ENCODE measurements around the gene C9orf153.
"Not testable (repeated sequence)": the region's sequence is repeated elsewhere in the genome, so short reads cannot be mapped to it uniquely, and the experiment has no call there.

Gene C9orf153

GRCh38 chr9:86259557-86259956 lies at the start of gene C9orf153:
Gene C9orf153, minus strand, starts transcription at chr9:86259657. Its CDS starts 30,054 bp downstream, at chr9:86229603.
- no peak for DNase-seq

GRCh38 chr9:86308687-86309086 lies 49.2 kb upstream of the C9orf153 start:
- no peak for DNase-seq

GRCh38 chr9:86304236-86304730 lies 44.8 kb upstream of the C9orf153 start:
- DNase-seq, result no peak

GRCh38 chr9:86303316-86303975 lies 44.0 kb upstream of the C9orf153 start:
- peak; percentile 50 for DNase-seq

GRCh38 chr9:86301686-86302085 lies 42.2 kb upstream of the C9orf153 start:
- DNase-seq, result no peak

GRCh38 chr9:86300701-86301100 lies 41.2 kb upstream of the C9orf153 start:
- no peak for DNase-seq

GRCh38 chr9:86298873-86299272 lies 39.4 kb upstream of the C9orf153 start:
- DNase-seq, result no peak

- not testable (repeated sequence) for DNase-seq
These were observed 30.9 kb upstream of the C9orf153 start for GRCh38 chr9:86290341-86290740.

- no peak for DNase-seq
These were observed 29.2 kb upstream of the C9orf153 start for GRCh38 chr9:86288499-86289198.

GRCh38 chr9:86287013-86287412 lies 27.6 kb upstream of the C9orf153 start:
- DNase-seq, result peak; percentile 27

GRCh38 chr9:86286278-86286677 lies 26.8 kb upstream of the C9orf153 start:
- no peak for DNase-seq

- no peak for DNase-seq
These were observed 25.8 kb upstream of the C9orf153 start for GRCh38 chr9:86285261-86285660.

- DNase-seq, result no peak
These were observed 23.6 kb upstream of the C9orf153 start for GRCh38 chr9:86282979-86283535.

- DNase-seq, result peak; percentile 97
These were observed 22.9 kb upstream of the C9orf153 start, which contains the start of gene ISCA1 for GRCh38 chr9:86282077-86282978. Gene ISCA1, minus strand, starts transcription at chr9:86282538. Its CDS starts 80 bp downstream, at chr9:86282458.

GRCh38 chr9:86281593-86282076 lies 22.2 kb upstream of the C9orf153 start:
- no peak for DNase-seq

- no peak for DNase-seq
These were observed 21.1 kb upstream of the C9orf153 start for GRCh38 chr9:86280580-86280979.

- no peak for DNase-seq
These were observed 20.4 kb upstream of the C9orf153 start for GRCh38 chr9:86279839-86280238.

- DNase-seq, result no peak
These were observed 17.6 kb upstream of the C9orf153 start for GRCh38 chr9:86277072-86277471.

GRCh38 chr9:86275962-86276361 lies 16.5 kb upstream of the C9orf153 start:
- no peak for DNase-seq

- no peak for DNase-seq
These were observed 15.6 kb upstream of the C9orf153 start for GRCh38 chr9:86274821-86275643.

GRCh38 chr9:86272221-86272620 lies 12.8 kb upstream of the C9orf153 start:
- DNase-seq, result no peak

- no peak for DNase-seq
These were observed 4.4 kb upstream of the C9orf153 start for GRCh38 chr9:86263876-86264275.
